RCC 7860 (cell line): ENCODE data around the gene KLK6.

Experiments
- DNase-seq: peaks from one replicate; pipeline ENCODE4 v3.0.0-alpha.2; 2015; ENCODE audit warnings: low spot score
- FAIRE-seq: peaks from 2 replicates; lab custom pipeline; 2012; peaks lifted over from hg19 to GRCh38; lab: Jason Lieb, UNC

Gene KLK6

GRCh38 chr19:50969413-50969760 lies at the start of gene KLK6:
Gene KLK6, minus strand, starts transcription at chr19:50969591. Its CDS starts 1,487 bp downstream, at chr19:50968104.
- no peak for FAIRE-seq
- DNase-seq: no peak

GRCh38 chr19:51018745-51019543 lies 49.6 kb upstream of the KLK6 start:
- DNase-seq (no peak), FAIRE-seq (no peak)

GRCh38 chr19:51016798-51017683 lies 47.6 kb upstream of the KLK6 start:
- no peak for DNase-seq
- no peak for FAIRE-seq

- DNase-seq (no peak), FAIRE-seq (no peak)
Measured at GRCh38 chr19:51015691-51016267, 46.4 kb upstream of the KLK6 start.

GRCh38 chr19:51014242-51014641 lies 44.9 kb upstream of the KLK6 start:
- DNase-seq (no peak), FAIRE-seq (no peak)

- FAIRE-seq: no peak
- no peak for DNase-seq
Measured at GRCh38 chr19:51012661-51013190, 43.3 kb upstream of the KLK6 start.

GRCh38 chr19:51010066-51010795 lies 40.8 kb upstream of the KLK6 start:
- FAIRE-seq: no peak

GRCh38 chr19:51009061-51009891 lies 39.9 kb upstream of the KLK6 start:
- DNase-seq (no peak), FAIRE-seq (no peak)

More at GRCh38 chr19:51010066-51010795, 40.8 kb upstream of the KLK6 start:
- no peak for DNase-seq

- no peak for DNase-seq
- no peak for FAIRE-seq
Measured at GRCh38 chr19:51007488-51007887, 38.1 kb upstream of the KLK6 start.

- FAIRE-seq: no peak
Measured at GRCh38 chr19:51006406-51006805, 37.0 kb upstream of the KLK6 start.

GRCh38 chr19:51005248-51005647 lies 35.9 kb upstream of the KLK6 start:
- DNase-seq (no peak), FAIRE-seq (no peak)

More at GRCh38 chr19:51006406-51006805, 37.0 kb upstream of the KLK6 start:
- no peak for DNase-seq

- FAIRE-seq (no peak), DNase-seq (no peak)
Measured at GRCh38 chr19:51003316-51003715, 33.9 kb upstream of the KLK6 start.

GRCh38 chr19:51002542-51003311 lies 33.3 kb upstream of the KLK6 start:
- no peak for DNase-seq
- no peak for FAIRE-seq

- no peak for DNase-seq
- no peak for FAIRE-seq
Measured at GRCh38 chr19:51002089-51002532, 32.7 kb upstream of the KLK6 start.

- no peak for FAIRE-seq
- DNase-seq: no peak
Measured at GRCh38 chr19:51001515-51001914, 32.1 kb upstream of the KLK6 start, which contains the start of gene KLK8. Gene KLK8, minus strand, starts transcription at chr19:51001604. Its CDS starts 437 bp downstream, at chr19:51001167.

- FAIRE-seq (no peak), DNase-seq (no peak)
Measured at GRCh38 chr19:51000981-51001380, 31.6 kb upstream of the KLK6 start.

GRCh38 chr19:51000426-51000825 lies 31.0 kb upstream of the KLK6 start:
- DNase-seq (no peak), FAIRE-seq (no peak)

GRCh38 chr19:50998686-50999085 lies 29.3 kb upstream of the KLK6 start:
- FAIRE-seq (no peak), DNase-seq (no peak)

- FAIRE-seq: no peak
- DNase-seq: no peak
Measured at GRCh38 chr19:50998061-50998460, 28.7 kb upstream of the KLK6 start.
